DOHH2 (cell line): Measurements from ENCODE around the gene TBK1.

Experiments
- H3F3A ChIP-seq: fragments of 200-600 bp; sonication (generic), shearing (Covaris generic); 2 replicates; pipeline ENCODE4 v1.6.0; 2016; ENCODE audit warnings: antibody characterized with exemption, mild to moderate bottlenecking; ENCODE audit not compliant: control insufficient read depth, insufficient read depth
- H3K27ac ChIP-seq: fragments of 200-600 bp; sonication (generic); 2 replicates; pipeline ENCODE4 v1.5.1; 2014; ENCODE audit warnings: low read depth, mild to moderate bottlenecking, low read length, moderate library complexity
- H3K27me3 ChIP-seq: fragments of 200-600 bp; sonication (generic); 2 replicates; pipeline ENCODE4 v1.6.1; 2014; ENCODE audit warnings: mild to moderate bottlenecking, low read length, mixed read lengths; ENCODE audit not compliant: control insufficient read depth
- H3K36me3 ChIP-seq: fragments of 200-600 bp; sonication (generic); 2 replicates; pipeline ENCODE4 v1.6.1; 2014; ENCODE audit warnings: mild to moderate bottlenecking, low read length, moderate library complexity, mixed read lengths; ENCODE audit not compliant: control insufficient read depth
- H3K4me1 ChIP-seq: fragments of 200-600 bp; sonication (generic); 2 replicates; pipeline ENCODE4 v1.6.1; 2014; ENCODE audit warnings: mild to moderate bottlenecking, low read length, mixed read lengths; ENCODE audit not compliant: control insufficient read depth
- H3K4me2 ChIP-seq: fragments of 200-600 bp; sonication (generic); 2 replicates; pipeline ENCODE4 v1.6.0; 2014; ENCODE audit warnings: mild to moderate bottlenecking, low read length, moderate library complexity
- H3K4me3 ChIP-seq: fragments of 200-600 bp; sonication (generic); 2 replicates; pipeline ENCODE4 v1.5.1; 2014; ENCODE audit warnings: mild to moderate bottlenecking, low read length, mixed read lengths
- H3K79me2 ChIP-seq: fragments of 200-600 bp; sonication (generic); 2 replicates; pipeline ENCODE4 v1.6.1; 2014; ENCODE audit warnings: mild to moderate bottlenecking, low read length, mixed read lengths; ENCODE audit not compliant: control insufficient read depth
- H3K9me2 ChIP-seq: fragments of 200-600 bp; sonication (generic); replicated peaks from 2 replicates; pipeline ENCODE4 v1.6.1; 2014; ENCODE audit warnings: mild to moderate bottlenecking, low read length, mixed read lengths; ENCODE audit not compliant: control insufficient read depth
- H3K9me3 ChIP-seq: fragments of 200-600 bp; sonication (generic); 2 replicates; pipeline ENCODE4 v1.6.1; 2014; ENCODE audit warnings: antibody characterized with exemption, low read length, mixed read lengths; ENCODE audit not compliant: control insufficient read depth, insufficient read depth
- H4K20me1 ChIP-seq: fragments of 200-600 bp; sonication (generic); 2 replicates; pipeline ENCODE4 v1.6.0; 2014; ENCODE audit warnings: low read depth, mild to moderate bottlenecking, antibody characterized with exemption, low read length, moderate library complexity; ENCODE audit not compliant: control insufficient read depth, insufficient read depth
- CTCF ChIP-seq: fragments of 200-600 bp; sonication (generic); IDR thresholded peaks from one replicate; pipeline ENCODE4 v1.5.1; 2014; ENCODE audit warnings: antibody characterized with exemption, mild to moderate bottlenecking, low read depth, low read length; ENCODE audit not compliant: poor library complexity, severe bottlenecking
- EZH2phosphoT487 ChIP-seq: fragments of 200-600 bp; sonication (generic); IDR thresholded peaks from 2 replicates; pipeline ENCODE4 v1.6.1; 2017; ENCODE audit warnings: borderline replicate concordance, mild to moderate bottlenecking, antibody characterized with exemption, low read length, moderate library complexity, mixed read lengths

TBK1 gene

GRCh38 chr12:64473176-64473575 lies 21.3 kb downstream of the TBK1 start:
- Histone ChIP-seq H3K9me2 (no peaks in the 10 kb centered on the region), H3K27me3 (no peaks in the 10 kb centered on the region), H3K36me3 (peaks cover 93% of the 10 kb centered on the region), H3F3A (no peaks in the 10 kb centered on the region; the same call in 1 of the 2 replicates), H3K79me2 (peaks cover 30% of the 10 kb centered on the region), H3K27ac (no peak overlapping the region), H3K4me2 (no peak overlapping the region), H3K9me3 (no peaks in the 10 kb centered on the region), H3K4me1 (no peaks in the 10 kb centered on the region), H3K4me3 (no peak overlapping the region), H4K20me1 (no peaks in the 10 kb centered on the region)
- no peak for TF ChIP-seq CTCF

GRCh38 chr12:64475518-64475917 lies 23.6 kb downstream of the TBK1 start:
- Histone ChIP-seq H3K4me3 (no peak overlapping the region), H3K9me3 (no peaks in the 10 kb centered on the region), H3K9me2 (no peaks in the 10 kb centered on the region), H3K36me3 (peaks cover 95% of the 10 kb centered on the region), H4K20me1 (no peaks in the 10 kb centered on the region), H3K4me1 (no peaks in the 10 kb centered on the region), H3K27ac (no peak overlapping the region), H3K4me2 (no peak overlapping the region), H3K27me3 (no peaks in the 10 kb centered on the region), H3K79me2 (peaks cover 34% of the 10 kb centered on the region), H3F3A (no peaks in the 10 kb centered on the region; the same call in 1 of the 2 replicates)
- TF ChIP-seq EZH2phosphoT487 (no peak), CTCF (no peak)

GRCh38 chr12:64476844-64477243 lies 24.9 kb downstream of the TBK1 start:
- no peaks in the 10 kb centered on the region for H4K20me1 ChIP-seq

More at GRCh38 chr12:64476844-64477243, 24.9 kb downstream of the TBK1 start:
- no peak overlapping the region for H3K4me2 ChIP-seq
- no peak for TF ChIP-seq EZH2phosphoT487
- no peak for TF ChIP-seq CTCF
- no peak overlapping the region for H3K27ac ChIP-seq
- peaks cover 85% of the 10 kb centered on the region for H3K36me3 ChIP-seq
- no peaks in the 10 kb centered on the region for H3K27me3 ChIP-seq
- no peaks in the 10 kb centered on the region; the same call in 1 of the 2 replicates for H3F3A ChIP-seq
- H3K4me1 ChIP-seq: no peaks in the 10 kb centered on the region
- no peaks in the 10 kb centered on the region for H3K9me3 ChIP-seq
- H3K79me2 ChIP-seq: peaks cover 34% of the 10 kb centered on the region
- H3K4me3 ChIP-seq: no peak overlapping the region
- no peaks in the 10 kb centered on the region for H3K9me2 ChIP-seq
